ENCODE results near the gene MBOAT7. TPM values are rescaled to one million over a fixed set of nuclear protein-coding genes. Genes with fewer than 3 reads are reported as not detected.
A peak's percentile ranks its signal among the peaks of the same experiment; 100 is the strongest.

The MBOAT7 gene
- polyA plus RNA-seq, 1 of the 3 experiments (the other 2 are of a cell fraction): 80.8 TPM

DNA sequence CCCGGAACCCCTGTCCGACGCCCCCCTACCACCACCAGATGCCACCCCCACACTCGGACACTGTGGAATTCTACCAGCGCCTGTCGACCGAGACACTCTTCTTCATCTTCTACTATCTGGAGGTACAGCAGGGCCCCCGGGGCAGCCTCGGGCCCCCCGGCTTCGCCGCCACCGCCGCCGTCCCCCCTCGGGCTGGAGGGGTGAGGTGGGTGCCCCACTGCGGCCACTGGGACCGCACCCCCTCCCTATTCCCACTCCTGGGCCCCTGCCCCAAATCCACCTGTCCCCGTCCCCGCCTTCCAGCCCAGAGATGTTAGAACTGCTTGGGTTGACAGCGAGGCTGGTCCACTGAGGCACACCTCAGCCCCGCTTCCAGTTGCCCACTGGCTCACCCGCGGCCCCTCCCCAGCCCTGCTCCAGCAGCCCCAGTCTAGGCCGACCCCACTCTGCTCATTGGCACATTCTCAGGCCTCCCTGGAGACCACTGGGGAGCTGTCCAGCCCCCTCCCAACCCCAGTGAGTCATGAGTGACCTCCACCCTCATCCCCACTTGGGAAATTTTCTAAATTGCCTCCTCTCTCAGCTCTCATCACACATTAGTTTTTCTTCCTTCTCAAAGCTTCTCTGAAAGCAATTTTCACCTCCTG lies 36.4 kb downstream of the MBOAT7 start:
- H3K27ac ChIP-seq (ENCODE audit: low read depth in 2 of 2, low read length in 1 of 2): no peak overlapping the region; a peak in 1 of 4 replicates
- TF ChIP-seq ELF1 (IDR thresholded peaks at IDR 0.05) (no peak), POLR2AphosphoS5 (IDR thresholded peaks at IDR 0.05; ENCODE audit: low read depth, low read length) (0 out of 2 replicates have a peak, but pooled peaks have one; percentile 17), GATA2 (CRISPR knock-in tag; IDR thresholded peaks at IDR 0.05) (no peak), MEF2A (IDR thresholded peaks at IDR 0.05; ENCODE audit: borderline replicate concordance, low read depth) (no peak), TEAD4 (IDR thresholded peaks at IDR 0.05; ENCODE audit: borderline replicate concordance, insufficient read depth) (no peak)
- TF ChIP-seq, protein P1, sequence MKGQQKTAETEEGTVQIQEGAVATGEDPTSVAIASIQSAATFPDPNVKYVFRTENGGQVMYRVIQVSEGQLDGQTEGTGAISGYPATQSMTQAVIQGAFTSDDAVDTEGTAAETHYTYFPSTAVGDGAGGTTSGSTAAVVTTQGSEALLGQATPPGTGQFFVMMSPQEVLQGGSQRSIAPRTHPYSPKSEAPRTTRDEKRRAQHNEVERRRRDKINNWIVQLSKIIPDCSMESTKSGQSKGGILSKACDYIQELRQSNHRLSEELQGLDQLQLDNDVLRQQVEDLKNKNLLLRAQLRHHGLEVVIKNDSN (IDR thresholded peaks at IDR 0.05; ENCODE audit: borderline replicate concordance, low read depth): no peak
- peaks cover 19% of the 10 kb centered on the region for H3F3A ChIP-seq (replicated peaks; ENCODE audit: insufficient read depth)
- 95% methylated on average over 22 of the region's 25 CpGs for WGBS (ENCODE audit: low lambda C conversion rate)
- no peaks in the 10 kb centered on the region for H3K9me3 ChIP-seq
- no peaks in the 10 kb centered on the region for H3K27me3 ChIP-seq (ENCODE audit: insufficient read depth)
- no peak for DNase-seq
- peaks cover 0 to 1% of the 10 kb centered on the region in 2 experiments; a peak in 1 of 4 replicates for H3K4me1 ChIP-seq (ENCODE audit: control insufficient read depth in 1 of 2, insufficient read depth in 2 of 2, low read depth in 1 of 2, low read length in 1 of 2)
- H2AFZ ChIP-seq (ENCODE audit: low read depth): no peak overlapping the region
- H3K36me3 ChIP-seq (replicated peaks in 1 of 2; ENCODE audit: control insufficient read depth in 1 of 2, insufficient read depth in 2 of 2, low read length in 1 of 2): peaks cover 36 to 82% of the 10 kb centered on the region in 2 experiments
- ChIA-PET POLR2A (interaction anchor here (0.5 kb wide), 1 partner anchor 659 kb away, joined by 3 read pairs; no protein-coding TSS in a partner anchor), CTCF (no interaction called here)
- no peak overlapping the region for H3K4me2 ChIP-seq
- H3K79me2 ChIP-seq (ENCODE audit: insufficient read depth): no peaks in the 10 kb centered on the region
- H3K9me2 ChIP-seq: no peaks in the 10 kb centered on the region
- H4K20me1 ChIP-seq (ENCODE audit: insufficient read depth): no peaks in the 10 kb centered on the region
- H3K4me3 ChIP-seq (ENCODE audit: low read depth in 2 of 2, low read length in 1 of 2): no peak overlapping the region
- H3K9ac ChIP-seq: no peak overlapping the region

DNA sequence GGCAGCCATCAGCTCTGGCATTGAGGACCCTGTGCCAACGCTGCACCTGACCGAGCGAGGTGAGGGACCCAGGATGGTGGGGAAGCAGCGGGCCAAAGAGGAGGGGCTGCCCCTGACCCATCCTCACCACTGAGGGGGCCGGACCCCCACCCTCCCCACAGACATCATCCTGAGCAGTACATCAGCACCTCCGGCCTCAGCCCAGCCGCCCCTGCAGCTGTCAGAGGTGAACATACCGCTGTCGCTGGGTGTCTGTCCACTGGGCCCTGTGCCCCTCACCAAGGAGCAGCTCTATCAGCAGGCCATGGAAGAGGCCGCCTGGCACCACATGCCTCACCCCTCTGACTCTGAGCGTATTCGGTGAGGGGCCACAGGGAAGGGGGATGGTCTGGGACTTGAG lies 37.1 kb downstream of the MBOAT7 start:
- Histone ChIP-seq H3K9me3 (no peaks in the 10 kb centered on the region), H3K36me3 (replicated peaks in 1 of 2; ENCODE audit: control insufficient read depth in 1 of 2, insufficient read depth in 2 of 2, low read length in 1 of 2) (peaks cover 29 to 89% of the 10 kb centered on the region in 2 experiments), H4K20me1 (ENCODE audit: insufficient read depth) (no peaks in the 10 kb centered on the region), H3K27ac (ENCODE audit: low read depth in 2 of 2, low read length in 1 of 2) (no peak overlapping the region), H3K4me1 (ENCODE audit: control insufficient read depth in 1 of 2, insufficient read depth in 2 of 2, low read depth in 1 of 2, low read length in 1 of 2) (no peaks in the 10 kb centered on the region), H3K79me2 (ENCODE audit: insufficient read depth) (no peaks in the 10 kb centered on the region), H3K4me3 (ENCODE audit: low read depth in 2 of 2, low read length in 1 of 2) (no peak overlapping the region), H3K4me2 (no peak overlapping the region), H3F3A (replicated peaks; ENCODE audit: insufficient read depth) (peaks cover 19% of the 10 kb centered on the region), H3K9ac (no peak overlapping the region), H3K9me2 (no peaks in the 10 kb centered on the region), H2AFZ (ENCODE audit: low read depth) (no peak overlapping the region), H3K27me3 (ENCODE audit: insufficient read depth) (no peaks in the 10 kb centered on the region)
- ChIA-PET CTCF (no interaction called here), POLR2A (no interaction called here)
- DNase-seq: no peak
- TF ChIP-seq, protein P2, sequence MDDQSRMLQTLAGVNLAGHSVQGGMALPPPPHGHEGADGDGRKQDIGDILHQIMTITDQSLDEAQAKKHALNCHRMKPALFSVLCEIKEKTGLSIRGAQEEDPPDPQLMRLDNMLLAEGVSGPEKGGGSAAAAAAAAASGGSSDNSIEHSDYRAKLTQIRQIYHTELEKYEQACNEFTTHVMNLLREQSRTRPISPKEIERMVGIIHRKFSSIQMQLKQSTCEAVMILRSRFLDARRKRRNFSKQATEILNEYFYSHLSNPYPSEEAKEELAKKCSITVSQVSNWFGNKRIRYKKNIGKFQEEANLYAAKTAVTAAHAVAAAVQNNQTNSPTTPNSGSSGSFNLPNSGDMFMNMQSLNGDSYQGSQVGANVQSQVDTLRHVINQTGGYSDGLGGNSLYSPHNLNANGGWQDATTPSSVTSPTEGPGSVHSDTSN (IDR thresholded peaks at IDR 0.05): no peak
- TF ChIP-seq, protein P3, sequence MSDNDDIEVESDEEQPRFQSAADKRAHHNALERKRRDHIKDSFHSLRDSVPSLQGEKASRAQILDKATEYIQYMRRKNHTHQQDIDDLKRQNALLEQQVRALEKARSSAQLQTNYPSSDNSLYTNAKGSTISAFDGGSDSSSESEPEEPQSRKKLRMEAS (IDR thresholded peaks at IDR 0.05; ENCODE audit: low read depth): no peak
- TF ChIP-seq, protein P4, sequence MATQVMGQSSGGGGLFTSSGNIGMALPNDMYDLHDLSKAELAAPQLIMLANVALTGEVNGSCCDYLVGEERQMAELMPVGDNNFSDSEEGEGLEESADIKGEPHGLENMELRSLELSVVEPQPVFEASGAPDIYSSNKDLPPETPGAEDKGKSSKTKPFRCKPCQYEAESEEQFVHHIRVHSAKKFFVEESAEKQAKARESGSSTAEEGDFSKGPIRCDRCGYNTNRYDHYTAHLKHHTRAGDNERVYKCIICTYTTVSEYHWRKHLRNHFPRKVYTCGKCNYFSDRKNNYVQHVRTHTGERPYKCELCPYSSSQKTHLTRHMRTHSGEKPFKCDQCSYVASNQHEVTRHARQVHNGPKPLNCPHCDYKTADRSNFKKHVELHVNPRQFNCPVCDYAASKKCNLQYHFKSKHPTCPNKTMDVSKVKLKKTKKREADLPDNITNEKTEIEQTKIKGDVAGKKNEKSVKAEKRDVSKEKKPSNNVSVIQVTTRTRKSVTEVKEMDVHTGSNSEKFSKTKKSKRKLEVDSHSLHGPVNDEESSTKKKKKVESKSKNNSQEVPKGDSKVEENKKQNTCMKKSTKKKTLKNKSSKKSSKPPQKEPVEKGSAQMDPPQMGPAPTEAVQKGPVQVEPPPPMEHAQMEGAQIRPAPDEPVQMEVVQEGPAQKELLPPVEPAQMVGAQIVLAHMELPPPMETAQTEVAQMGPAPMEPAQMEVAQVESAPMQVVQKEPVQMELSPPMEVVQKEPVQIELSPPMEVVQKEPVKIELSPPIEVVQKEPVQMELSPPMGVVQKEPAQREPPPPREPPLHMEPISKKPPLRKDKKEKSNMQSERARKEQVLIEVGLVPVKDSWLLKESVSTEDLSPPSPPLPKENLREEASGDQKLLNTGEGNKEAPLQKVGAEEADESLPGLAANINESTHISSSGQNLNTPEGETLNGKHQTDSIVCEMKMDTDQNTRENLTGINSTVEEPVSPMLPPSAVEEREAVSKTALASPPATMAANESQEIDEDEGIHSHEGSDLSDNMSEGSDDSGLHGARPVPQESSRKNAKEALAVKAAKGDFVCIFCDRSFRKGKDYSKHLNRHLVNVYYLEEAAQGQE (IDR thresholded peaks at IDR 0.05; ENCODE audit: low read depth, low read length): no peak
- TF ChIP-seq EP300 (IDR thresholded peaks at IDR 0.05; ENCODE audit: borderline replicate concordance in 1 of 2, low read depth in 1 of 2, low read length in 1 of 2): no peak
- no peak for TF ChIP-seq YY1 (IDR thresholded peaks at IDR 0.05; ENCODE audit: low read depth)
- TF ChIP-seq RFX5 (IDR thresholded peaks at IDR 0.05; ENCODE audit: low read length): no peak
- no peak for TF ChIP-seq TEAD4 (IDR thresholded peaks at IDR 0.05; ENCODE audit: borderline replicate concordance, insufficient read depth)
- TF ChIP-seq RXRA (IDR thresholded peaks at IDR 0.05; ENCODE audit: borderline replicate concordance, low read depth): no peak
- TF ChIP-seq, protein P5, sequence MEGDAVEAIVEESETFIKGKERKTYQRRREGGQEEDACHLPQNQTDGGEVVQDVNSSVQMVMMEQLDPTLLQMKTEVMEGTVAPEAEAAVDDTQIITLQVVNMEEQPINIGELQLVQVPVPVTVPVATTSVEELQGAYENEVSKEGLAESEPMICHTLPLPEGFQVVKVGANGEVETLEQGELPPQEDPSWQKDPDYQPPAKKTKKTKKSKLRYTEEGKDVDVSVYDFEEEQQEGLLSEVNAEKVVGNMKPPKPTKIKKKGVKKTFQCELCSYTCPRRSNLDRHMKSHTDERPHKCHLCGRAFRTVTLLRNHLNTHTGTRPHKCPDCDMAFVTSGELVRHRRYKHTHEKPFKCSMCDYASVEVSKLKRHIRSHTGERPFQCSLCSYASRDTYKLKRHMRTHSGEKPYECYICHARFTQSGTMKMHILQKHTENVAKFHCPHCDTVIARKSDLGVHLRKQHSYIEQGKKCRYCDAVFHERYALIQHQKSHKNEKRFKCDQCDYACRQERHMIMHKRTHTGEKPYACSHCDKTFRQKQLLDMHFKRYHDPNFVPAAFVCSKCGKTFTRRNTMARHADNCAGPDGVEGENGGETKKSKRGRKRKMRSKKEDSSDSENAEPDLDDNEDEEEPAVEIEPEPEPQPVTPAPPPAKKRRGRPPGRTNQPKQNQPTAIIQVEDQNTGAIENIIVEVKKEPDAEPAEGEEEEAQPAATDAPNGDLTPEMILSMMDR (IDR thresholded peaks at IDR 0.05): no peak
- no peak for TF ChIP-seq NRF1 (IDR thresholded peaks at IDR 0.05; ENCODE audit: low read depth, low read length)
- 90% methylated on average over 2 of the region's 12 CpGs for WGBS (ENCODE audit: low lambda C conversion rate)

Measured in SK-N-SH (cell line).